Mucosa of stomach (tissue), 1 donor: ENCODE measurements around the gene SYT9.

Source experiments
- H3K27me3 ChIP-seq: one replicate; pipeline ENCODE4 v1.7.0; 2013; ENCODE audit warnings: mild to moderate bottlenecking, low read length; ENCODE audit not compliant: control insufficient read depth, insufficient read depth
- H3K36me3 ChIP-seq: one replicate; pipeline ENCODE4 v1.7.0; 2013; ENCODE audit warnings: low read length; ENCODE audit not compliant: control insufficient read depth, insufficient read depth
- H3K4me1 ChIP-seq: one replicate; pipeline ENCODE4 v1.7.0; 2013; ENCODE audit warnings: mild to moderate bottlenecking, low read length; ENCODE audit not compliant: control insufficient read depth, insufficient read depth
- H3K4me3 ChIP-seq: one replicate; pipeline ENCODE4 v1.7.0; 2013; ENCODE audit warnings: low read length
- H3K9ac ChIP-seq: one replicate; pipeline ENCODE4 v1.7.0; 2013; ENCODE audit warnings: mild to moderate bottlenecking, low read length, moderate library complexity
- H3K9me3 ChIP-seq: one replicate; pipeline ENCODE4 v1.7.0; 2013; ENCODE audit warnings: mild to moderate bottlenecking, low read length, moderate library complexity; ENCODE audit not compliant: control insufficient read depth
- donor health status: Pancreatic carcinoma.

Gene SYT9, protein sequence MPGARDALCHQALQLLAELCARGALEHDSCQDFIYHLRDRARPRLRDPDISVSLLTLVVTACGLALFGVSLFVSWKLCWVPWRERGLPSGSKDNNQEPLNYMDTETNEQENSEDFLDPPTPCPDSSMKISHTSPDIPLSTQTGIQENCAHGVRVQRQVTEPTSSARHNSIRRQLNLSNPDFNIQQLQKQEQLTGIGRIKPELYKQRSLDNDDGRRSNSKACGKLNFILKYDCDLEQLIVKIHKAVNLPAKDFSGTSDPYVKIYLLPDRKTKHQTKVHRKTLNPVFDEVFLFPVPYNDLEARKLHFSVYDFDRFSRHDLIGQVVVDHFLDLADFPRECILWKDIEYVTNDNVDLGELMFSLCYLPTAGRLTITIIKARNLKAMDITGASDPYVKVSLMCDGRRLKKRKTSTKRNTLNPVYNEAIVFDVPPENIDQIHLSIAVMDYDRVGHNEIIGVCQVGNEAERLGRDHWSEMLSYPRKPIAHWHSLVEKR

DNA sequence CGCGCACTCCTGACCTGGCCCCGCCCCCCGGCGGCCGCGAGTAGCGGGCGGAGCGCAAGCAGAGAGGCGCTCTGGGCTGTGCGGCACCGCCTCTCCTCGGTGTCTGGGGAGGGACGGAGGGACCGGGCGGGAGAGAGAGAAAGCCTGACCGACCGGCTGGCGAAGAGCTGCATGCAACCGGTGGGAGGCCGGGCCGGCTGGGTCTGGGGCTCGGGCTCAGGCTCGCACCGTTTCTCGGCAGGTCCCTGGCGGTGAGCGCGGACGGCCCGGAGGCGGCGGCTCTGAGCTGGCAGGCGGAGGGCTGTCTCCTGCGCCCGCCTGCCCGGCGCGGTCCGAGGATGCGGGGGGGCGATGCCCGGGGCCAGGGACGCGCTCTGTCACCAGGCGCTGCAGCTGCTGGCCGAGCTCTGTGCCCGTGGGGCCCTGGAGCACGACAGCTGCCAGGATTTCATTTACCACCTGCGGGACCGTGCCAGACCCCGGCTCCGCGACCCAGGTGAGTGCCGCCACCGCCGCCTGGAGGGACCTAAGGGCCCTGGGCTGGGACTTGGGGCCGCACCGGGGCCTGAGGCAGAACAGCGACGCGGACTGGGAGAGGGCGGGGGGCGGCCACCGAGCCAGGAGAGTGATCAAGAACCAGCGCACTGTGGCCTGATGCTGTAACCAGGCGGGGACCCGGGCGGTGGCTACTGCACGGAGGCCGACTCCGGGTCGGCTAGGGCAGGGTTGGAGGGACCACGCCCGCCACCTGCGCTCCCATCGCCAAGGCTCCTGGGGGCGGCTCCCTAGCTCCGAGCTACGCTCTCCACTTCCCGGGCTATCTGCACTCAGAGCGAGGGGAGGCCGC, at the start of gene SYT9:
Gene SYT9 (plus strand): TSS at position 69 of the 847 bp plus-strand sequence. CDS start 283 bp downstream, at position 352.
- Histone ChIP-seq H3K9ac (no peak within 1 kb of the TSS), H3K9me3 (no peaks in the 10 kb centered on the region), H3K27me3 (peaks cover 38% of the 10 kb centered on the region), H3K4me3 (no peak within 1 kb of the TSS), H3K4me1 (peaks cover 3% of the 10 kb centered on the region), H3K36me3 (no peaks in the 10 kb centered on the region)

DNA sequence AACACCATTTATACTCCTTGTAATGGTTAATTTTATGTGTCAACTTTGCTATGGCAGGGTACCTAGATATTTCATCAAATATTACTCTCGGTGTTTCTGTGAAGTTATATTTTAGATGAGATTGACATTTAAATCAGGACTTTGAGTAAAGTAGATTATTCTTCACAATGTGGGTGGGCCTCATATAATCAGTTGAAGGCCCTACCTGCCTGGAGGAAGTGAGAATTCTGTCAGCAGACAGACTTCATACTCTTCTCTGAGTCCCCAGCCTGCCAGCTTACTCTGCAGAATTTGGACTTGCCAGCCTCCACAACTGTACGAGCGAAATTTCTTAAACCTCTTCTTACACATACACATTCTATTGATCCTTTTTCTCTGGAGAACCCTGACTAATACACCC, 49.3 kb upstream of the SYT9 start:
- no peaks in the 10 kb centered on the region for H3K4me1 ChIP-seq
- H3K27me3 ChIP-seq: no peaks in the 10 kb centered on the region
- no peak overlapping the region for H3K4me3 ChIP-seq
- no peak overlapping the region for H3K9ac ChIP-seq
- no peaks in the 10 kb centered on the region for H3K36me3 ChIP-seq
- no peaks in the 10 kb centered on the region for H3K9me3 ChIP-seq

DNA sequence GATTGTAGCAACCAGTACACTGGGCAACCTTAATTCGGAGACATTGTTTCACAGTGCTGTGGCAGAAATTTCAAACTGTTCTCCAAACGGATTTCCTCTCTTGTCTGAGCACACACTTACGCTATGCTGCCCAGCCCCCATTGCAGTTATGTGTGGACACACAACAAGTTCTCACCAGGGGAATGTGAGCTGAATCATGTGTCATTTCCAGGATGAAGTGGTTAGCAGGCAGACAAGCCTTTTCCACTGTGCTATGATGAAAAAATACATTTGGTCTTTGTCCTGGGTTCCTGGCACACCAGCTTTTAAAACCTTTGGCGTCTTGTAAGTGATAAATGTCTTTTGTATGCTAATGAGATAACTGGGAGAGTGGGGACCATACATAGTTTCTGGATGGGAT, 46.9 kb upstream of the SYT9 start:
- Histone ChIP-seq H3K27me3 (no peaks in the 10 kb centered on the region), H3K9me3 (no peaks in the 10 kb centered on the region), H3K9ac (no peak overlapping the region), H3K4me1 (no peaks in the 10 kb centered on the region), H3K36me3 (no peaks in the 10 kb centered on the region), H3K4me3 (no peak overlapping the region)

DNA sequence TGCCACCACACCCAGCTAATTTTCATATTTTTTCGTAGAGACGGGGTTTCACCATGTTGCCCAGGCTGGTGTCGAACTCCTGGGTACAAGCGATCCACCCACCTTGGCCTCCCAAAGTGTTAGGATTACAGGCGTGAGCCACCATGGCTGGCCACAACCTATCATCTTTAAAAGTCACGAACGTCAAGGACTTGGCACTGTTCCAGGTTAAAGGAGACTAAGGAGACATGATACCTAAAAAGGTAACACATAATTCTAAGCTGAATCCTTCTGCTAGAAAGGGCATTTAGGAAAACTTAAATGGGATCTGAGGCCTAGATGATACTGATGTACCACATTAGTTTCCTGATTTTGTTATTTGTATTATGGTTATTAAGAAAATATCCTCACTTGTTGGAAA, 43.3 kb upstream of the SYT9 start:
- H3K9me3 ChIP-seq: no peaks in the 10 kb centered on the region
- H3K27me3 ChIP-seq: no peaks in the 10 kb centered on the region
- no peak overlapping the region for H3K9ac ChIP-seq
- H3K36me3 ChIP-seq: no peaks in the 10 kb centered on the region
- H3K4me1 ChIP-seq: no peaks in the 10 kb centered on the region
- no peak overlapping the region for H3K4me3 ChIP-seq

DNA sequence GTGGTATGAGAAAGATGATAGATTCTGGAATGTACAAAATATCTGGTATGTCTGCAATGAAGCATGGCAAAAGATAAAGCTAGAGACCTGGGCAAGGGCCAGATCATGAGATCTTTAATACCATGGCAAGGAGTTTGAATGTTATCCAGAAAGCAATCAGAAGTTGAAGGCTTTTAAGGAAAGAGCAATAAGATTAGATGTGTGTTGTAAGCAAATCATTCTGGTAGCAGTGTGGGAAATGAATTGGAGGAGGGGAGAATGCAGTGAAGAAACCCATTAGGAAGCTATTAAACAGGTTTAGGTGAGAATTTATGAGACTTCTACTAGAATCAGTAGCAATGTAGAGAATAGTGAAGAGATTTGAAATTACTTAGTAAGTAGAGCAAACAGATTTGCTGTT, 32.2 kb upstream of the SYT9 start:
- H3K9ac ChIP-seq: no peak overlapping the region
- H3K4me1 ChIP-seq: no peaks in the 10 kb centered on the region
- H3K9me3 ChIP-seq: no peaks in the 10 kb centered on the region
- no peaks in the 10 kb centered on the region for H3K27me3 ChIP-seq
- no peak overlapping the region for H3K4me3 ChIP-seq
- no peaks in the 10 kb centered on the region for H3K36me3 ChIP-seq

DNA sequence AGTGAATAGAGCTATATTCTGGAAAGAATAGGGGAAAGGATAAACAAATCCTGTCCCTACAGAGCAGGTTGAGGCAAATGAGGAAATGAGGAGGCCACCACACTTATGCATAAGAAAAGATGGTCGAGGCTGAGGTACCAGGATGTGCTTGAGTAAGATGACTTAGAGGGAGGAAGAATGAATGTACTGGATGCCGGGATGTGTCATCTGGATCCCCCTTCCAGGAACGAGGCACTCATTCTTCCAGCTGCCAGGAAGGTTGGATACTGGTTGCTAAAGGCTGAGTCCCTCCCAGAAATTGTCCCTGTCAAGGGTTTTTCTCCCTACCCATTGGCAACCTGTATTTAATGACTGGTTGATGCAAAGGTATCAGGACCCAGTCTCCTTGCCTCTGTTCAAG, 31.1 kb upstream of the SYT9 start:
- H3K4me3 ChIP-seq: no peak overlapping the region
- H3K9ac ChIP-seq: no peak overlapping the region
- H3K36me3 ChIP-seq: no peaks in the 10 kb centered on the region
- H3K9me3 ChIP-seq: no peaks in the 10 kb centered on the region
- H3K27me3 ChIP-seq: no peaks in the 10 kb centered on the region
- no peaks in the 10 kb centered on the region for H3K4me1 ChIP-seq

DNA sequence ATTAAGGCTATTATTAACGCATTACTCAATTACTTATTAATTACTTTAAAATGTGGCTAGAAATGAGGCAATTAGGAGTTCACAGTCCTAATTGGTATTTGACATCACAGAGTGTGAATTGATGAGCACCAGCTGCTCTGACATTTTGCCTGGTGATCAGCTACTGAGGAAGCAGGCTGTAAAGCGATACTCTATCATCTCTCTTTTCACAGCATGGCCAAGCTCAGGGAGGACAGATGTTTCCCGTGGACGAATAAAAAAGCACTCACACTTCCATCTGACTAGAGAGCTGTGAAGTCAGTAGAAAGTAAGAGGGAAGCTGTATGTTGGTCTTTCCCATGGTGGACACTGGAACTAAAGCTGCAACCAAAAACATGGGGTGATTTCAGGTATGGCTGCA, 29.1 kb upstream of the SYT9 start:
- no peaks in the 10 kb centered on the region for H3K4me1 ChIP-seq
- no peaks in the 10 kb centered on the region for H3K9me3 ChIP-seq
- no peak overlapping the region for H3K4me3 ChIP-seq
- no peaks in the 10 kb centered on the region for H3K36me3 ChIP-seq
- H3K9ac ChIP-seq: no peak overlapping the region
- no peaks in the 10 kb centered on the region for H3K27me3 ChIP-seq

DNA sequence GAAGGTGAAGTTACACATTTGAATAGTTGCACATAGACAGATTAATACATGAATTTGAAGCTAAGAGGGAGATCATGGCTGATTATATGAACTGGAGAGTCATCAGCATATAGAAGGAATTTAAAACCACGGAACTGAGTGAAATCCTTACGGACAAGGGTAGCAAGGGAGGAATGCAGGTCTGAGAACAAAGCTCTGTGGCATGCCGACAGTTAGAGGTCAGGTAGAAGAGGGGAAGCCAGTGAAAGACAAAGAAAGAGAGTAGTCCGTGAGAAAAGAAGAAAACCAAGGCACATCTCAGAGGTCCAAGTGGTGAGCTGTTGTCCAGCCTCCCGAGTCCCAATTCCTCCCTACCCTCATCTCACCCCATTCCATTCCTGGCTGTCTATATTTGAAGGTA, 11.8 kb upstream of the SYT9 start:
- H3K4me3 ChIP-seq: no peak overlapping the region
- H3K27me3 ChIP-seq: no peaks in the 10 kb centered on the region
- H3K9ac ChIP-seq: no peak overlapping the region

DNA sequence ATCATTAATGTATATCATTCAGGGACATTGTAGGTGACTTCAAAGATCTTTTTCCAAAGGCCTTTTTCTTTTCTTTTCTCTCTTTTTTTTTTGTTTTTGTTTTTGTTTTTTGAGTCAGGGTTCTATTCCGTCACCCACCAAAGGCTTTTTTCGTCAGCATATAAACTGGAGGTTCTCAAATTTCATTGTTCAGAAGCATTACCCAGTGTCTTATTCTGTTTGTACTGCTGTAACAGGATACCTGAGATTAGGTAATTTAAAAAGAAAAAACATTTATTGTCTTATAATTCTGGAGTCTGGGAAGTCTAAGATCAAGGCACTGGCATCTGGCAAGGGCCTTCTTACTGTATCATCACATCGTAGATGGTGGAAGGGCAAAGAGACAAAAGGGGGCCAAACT, 6.4 kb upstream of the SYT9 start:
- H3K9me3 ChIP-seq: no peaks in the 10 kb centered on the region
- no peaks in the 10 kb centered on the region for H3K36me3 ChIP-seq
- no peak overlapping the region for H3K9ac ChIP-seq
- no peak overlapping the region for H3K4me3 ChIP-seq
- no peaks in the 10 kb centered on the region for H3K27me3 ChIP-seq
- no peaks in the 10 kb centered on the region for H3K4me1 ChIP-seq

More for the DNA sequence above, 11.8 kb upstream of the SYT9 start:
- Histone ChIP-seq H3K4me1 (no peaks in the 10 kb centered on the region), H3K36me3 (no peaks in the 10 kb centered on the region), H3K9me3 (no peaks in the 10 kb centered on the region)

DNA sequence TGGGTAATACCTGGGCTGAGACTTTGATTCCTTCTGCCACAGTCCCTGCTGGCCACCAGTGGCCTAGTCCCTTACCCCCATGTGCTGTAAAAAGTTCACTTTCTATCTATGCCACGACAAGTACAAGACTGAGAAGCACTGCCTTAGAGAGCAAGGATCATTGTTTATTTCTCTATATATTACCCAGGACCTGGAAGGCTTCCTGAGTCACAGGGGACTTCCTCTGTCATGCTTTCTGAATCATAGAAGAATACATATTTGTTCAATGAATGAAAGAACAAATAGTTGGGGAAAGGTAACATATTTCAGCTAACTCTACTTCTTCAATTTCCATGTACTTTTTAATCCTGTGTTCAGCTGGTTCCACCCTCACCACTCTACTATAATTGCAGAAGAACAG, 5.5 kb upstream of the SYT9 start:
- Histone ChIP-seq H3K9me3 (no peaks in the 10 kb centered on the region), H3K9ac (no peak overlapping the region), H3K4me1 (no peaks in the 10 kb centered on the region), H3K36me3 (no peaks in the 10 kb centered on the region), H3K4me3 (no peak overlapping the region), H3K27me3 (peaks cover 3% of the 10 kb centered on the region)

DNA sequence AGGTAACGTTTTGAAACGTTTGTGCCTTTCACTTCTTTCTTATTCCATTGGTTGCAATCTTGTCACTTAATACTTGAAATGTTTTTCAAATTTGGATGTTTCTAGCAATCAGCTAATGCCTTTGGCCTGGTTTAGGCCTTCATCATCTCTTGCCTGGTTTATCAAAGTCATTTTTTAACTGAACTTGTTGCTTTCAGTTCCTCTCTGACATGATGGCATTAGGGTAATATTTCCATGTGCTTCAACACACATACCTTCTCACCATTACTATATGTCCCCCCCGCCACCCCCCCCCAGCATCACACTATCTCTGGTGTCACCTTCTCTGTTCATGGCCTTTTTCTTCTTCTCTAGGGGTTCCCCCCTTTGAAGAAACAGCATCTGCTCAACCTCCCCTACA, 1.5 kb upstream of the SYT9 start:
- Histone ChIP-seq H3K9ac (no peak overlapping the region), H3K4me3 (no peak overlapping the region), H3K36me3 (no peaks in the 10 kb centered on the region), H3K27me3 (peaks cover 35% of the 10 kb centered on the region), H3K4me1 (peaks cover 3% of the 10 kb centered on the region), H3K9me3 (no peaks in the 10 kb centered on the region)

DNA sequence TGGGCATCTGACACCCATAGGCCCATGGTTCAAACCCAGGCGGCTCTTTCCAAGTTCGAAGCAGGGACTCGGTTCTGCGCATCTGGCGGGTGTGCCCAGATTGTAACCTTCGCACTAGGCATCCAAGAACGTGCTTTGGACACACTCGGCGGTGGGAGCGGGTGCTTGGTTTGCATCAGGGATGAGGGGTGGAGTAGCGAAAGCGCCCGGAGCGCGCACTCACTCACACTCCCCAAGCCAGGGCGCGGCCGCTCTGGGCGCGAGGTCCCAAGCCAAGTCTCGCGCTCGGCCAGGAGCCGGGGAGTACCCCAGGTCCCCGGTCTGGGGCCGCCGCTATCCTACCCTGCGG, 243 bp upstream of the SYT9 start:
- H3K9me3 ChIP-seq: no peaks in the 10 kb centered on the region
- H3K36me3 ChIP-seq: no peaks in the 10 kb centered on the region
- peaks cover 3% of the 10 kb centered on the region for H3K4me1 ChIP-seq
- H3K27me3 ChIP-seq: peaks cover 35% of the 10 kb centered on the region
- H3K9ac ChIP-seq: no peak overlapping the region
- H3K4me3 ChIP-seq: no peak overlapping the region
